Stimulated activated naive B cell treated with anti-CD40 and anti-IgM and Interleukin-4, amounts not matched to agents 10 μg/mL and 1 μg/mL and 100 μg/mL, for 72 hours (primary cell): ENCODE data around the gene CTAGE4.
"Not testable (repeated sequence)": the region's sequence is repeated elsewhere in the genome, so short reads cannot be mapped to it uniquely, and the experiment has no call there.

Source experiments
- ATAC-seq, 2 donors: fragments of 150-1000 bp; cut with Tn5 transposase; replicated peaks; 2 replicates each; pipeline ENCODE4 v1.10.0; 2021; ENCODE audit warnings: moderate library complexity in 1 of 2
- DNase-seq: peaks from one replicate; pipeline ENCODE4 v3.0.0; 2021
- H3K27ac Mint-ChIP-seq: one replicate; pipeline ENCODE4 v1.8.0; 2022; ENCODE audit warnings: mild to moderate bottlenecking, mixed read lengths
- H3K27me3 Mint-ChIP-seq, 2 donors: one replicate each; pipeline ENCODE4 v1.8.0; 2022; ENCODE audit warnings: mixed read lengths in 2 of 2
- H3K36me3 Mint-ChIP-seq, 2 donors: one replicate each; pipeline ENCODE4 v1.8.0; 2022; ENCODE audit warnings: mixed read lengths in 2 of 2, mild to moderate bottlenecking in 1 of 2
- H3K4me1 Mint-ChIP-seq, 2 donors: one replicate each; pipeline ENCODE4 v1.8.0; 2022; ENCODE audit warnings: mixed read lengths in 2 of 2, mild to moderate bottlenecking in 1 of 2
- H3K4me3 Mint-ChIP-seq, 2 donors: one replicate each; pipeline ENCODE4 v1.8.0; 2022; ENCODE audit warnings: mild to moderate bottlenecking in 2 of 2, mixed read lengths in 2 of 2, moderate library complexity in 1 of 2
- H3K9me3 Mint-ChIP-seq, 2 donors: one replicate each; pipeline ENCODE4 v1.8.0; 2022; ENCODE audit warnings: mixed read lengths in 2 of 2, mild to moderate bottlenecking in 1 of 2

Gene CTAGE4

DNA sequence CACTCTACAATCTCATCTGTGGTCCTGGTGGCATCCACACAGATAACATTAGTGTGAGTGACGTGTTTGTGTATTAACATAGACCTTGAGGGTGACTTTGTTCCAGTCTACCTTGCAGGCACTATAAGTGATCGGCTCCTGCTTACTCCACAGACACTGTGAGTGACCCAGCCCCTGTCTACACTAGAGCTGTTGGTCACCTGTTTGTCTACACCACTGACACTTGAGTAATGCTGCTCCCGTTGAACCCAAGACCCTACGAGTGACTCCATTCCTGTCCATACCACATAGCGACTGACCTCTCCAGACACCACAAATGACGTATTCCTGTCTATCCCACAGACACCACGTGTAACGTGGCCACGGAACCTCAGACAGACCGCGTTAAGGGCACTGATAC lies 10.5 kb downstream of the CTAGE4 start:
- not testable (repeated sequence) for DNase-seq, H3K27me3 Mint-ChIP-seq, ATAC-seq, H3K4me3 Mint-ChIP-seq, H3K4me1 Mint-ChIP-seq, H3K9me3 Mint-ChIP-seq, H3K27ac Mint-ChIP-seq, H3K36me3 Mint-ChIP-seq

DNA sequence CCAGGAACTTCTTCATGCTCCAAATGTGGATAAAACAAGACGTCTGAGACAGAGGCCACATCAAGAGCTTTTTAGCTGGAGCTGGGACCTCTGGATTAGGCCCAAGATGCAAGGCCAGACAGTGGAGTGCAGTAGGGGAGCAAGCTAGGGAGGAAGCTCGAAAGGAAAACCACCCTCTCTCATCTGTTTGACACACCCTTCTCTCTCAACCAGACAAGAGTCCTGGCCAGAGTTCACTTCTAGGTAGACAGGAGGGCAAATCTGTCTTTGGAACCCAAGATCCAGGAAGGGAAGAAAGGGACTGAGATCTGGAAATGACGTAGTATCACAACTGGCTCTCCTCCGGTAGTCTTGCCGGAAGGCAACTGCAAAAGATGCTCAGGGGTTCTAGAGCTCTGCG lies 11.2 kb downstream of the CTAGE4 start:
- DNase-seq, H3K4me3 Mint-ChIP-seq, ATAC-seq, H3K27me3 Mint-ChIP-seq, H3K27ac Mint-ChIP-seq, H3K36me3 Mint-ChIP-seq, H3K4me1 Mint-ChIP-seq, H3K9me3 Mint-ChIP-seq: not testable (repeated sequence)

DNA sequence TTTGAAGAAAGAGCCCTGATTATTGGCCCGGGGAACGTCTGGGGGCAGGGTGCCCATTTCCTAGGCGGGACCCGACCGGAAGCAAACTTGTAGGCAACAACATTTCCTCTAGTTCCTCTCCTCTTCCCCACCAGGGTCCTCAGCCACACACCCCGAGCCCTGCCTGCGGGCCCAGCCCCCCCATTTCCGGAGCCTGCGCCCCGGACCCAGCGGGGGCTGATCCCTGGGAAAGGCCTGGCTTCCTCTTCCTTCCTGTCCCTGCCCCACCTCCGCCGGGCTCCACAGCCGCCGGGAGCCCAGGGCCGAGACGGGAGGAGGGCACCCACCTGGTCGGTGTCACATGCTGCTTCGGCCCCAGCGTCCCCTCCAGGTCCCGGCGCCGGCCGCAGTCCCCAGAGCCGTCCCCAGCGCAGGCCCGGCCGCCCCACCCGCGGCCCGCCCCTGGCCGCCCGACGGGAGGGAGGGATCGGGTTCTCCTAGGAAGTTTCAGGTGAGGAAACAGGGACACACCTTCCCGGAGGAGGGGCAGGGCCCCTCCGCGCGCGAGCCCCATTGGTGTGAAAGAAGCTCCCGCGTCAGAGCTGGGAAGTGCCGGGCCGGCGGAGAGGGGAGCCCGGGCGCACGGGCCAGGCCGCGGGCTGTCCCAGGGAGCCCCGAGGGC lies 12.1 kb downstream of the CTAGE4 start, which contains the start of gene ARHGEF35:
TSS of gene ARHGEF35 (minus strand) at position 622 of the 661 bp plus-strand sequence. CDS start 7,450 bp downstream, outside the sequence.
- not testable (repeated sequence) for H3K36me3 Mint-ChIP-seq, H3K9me3 Mint-ChIP-seq, DNase-seq, H3K27me3 Mint-ChIP-seq, H3K27ac Mint-ChIP-seq
- H3K4me1 Mint-ChIP-seq = peaks cover 4 to 13% of the 10 kb centered on the region in 2 donors
- H3K4me3 Mint-ChIP-seq = peak within 1 kb of the TSS; percentile 53 to 72
- peak; percentile 81 to 84 for ATAC-seq

DNA sequence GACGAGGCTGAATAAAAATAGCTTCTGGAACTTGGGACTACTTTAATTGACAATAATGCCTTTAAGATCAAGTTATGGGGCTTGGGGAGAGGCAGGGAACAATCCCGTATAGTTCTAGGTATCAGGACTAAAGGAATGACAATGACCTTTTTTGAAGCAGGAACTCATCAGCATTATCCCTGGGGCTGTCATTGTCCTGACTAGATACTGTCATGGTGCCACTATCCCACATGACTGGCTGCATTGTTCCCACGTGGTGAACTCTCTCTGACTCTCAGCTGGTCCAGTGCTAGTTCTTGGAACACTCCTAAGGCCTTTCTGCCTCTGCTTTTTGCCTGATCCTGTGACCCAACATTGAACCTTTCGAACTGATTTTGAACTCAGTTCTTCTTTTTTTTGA lies 15.7 kb downstream of the CTAGE4 start:
- H3K4me1 Mint-ChIP-seq = peaks cover 4 to 13% of the 10 kb centered on the region in 2 donors

DNA sequence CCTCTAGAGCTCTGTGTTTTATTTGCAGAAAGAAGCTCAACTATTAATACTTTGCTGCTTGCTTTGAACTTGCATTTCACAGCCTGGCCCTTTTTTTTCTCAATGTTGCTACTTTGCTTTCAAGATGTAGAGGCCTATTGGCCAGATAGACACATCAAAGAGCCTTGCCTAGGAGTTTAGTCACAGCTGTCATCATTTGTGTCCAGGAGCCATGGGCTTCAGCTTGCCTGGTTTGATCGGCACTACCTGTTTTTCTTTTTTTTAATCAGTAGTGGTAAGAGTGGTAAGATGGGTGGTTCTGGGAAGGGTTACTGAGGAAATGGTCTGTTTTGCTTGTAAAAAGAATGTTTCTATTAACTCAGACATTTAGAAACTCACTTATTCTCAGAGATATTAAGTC lies 18.7 kb downstream of the CTAGE4 start:
- ATAC-seq = peak; percentile 31 to 35
- not testable (repeated sequence) for H3K4me3 Mint-ChIP-seq, DNase-seq, H3K27me3 Mint-ChIP-seq, H3K27ac Mint-ChIP-seq, H3K9me3 Mint-ChIP-seq, H3K36me3 Mint-ChIP-seq
- H3K4me1 Mint-ChIP-seq = peaks cover 4 to 13% of the 10 kb centered on the region in 2 donors

More for the DNA sequence above, 15.7 kb downstream of the CTAGE4 start:
- ATAC-seq, H3K27me3 Mint-ChIP-seq, H3K27ac Mint-ChIP-seq, DNase-seq, H3K4me3 Mint-ChIP-seq, H3K36me3 Mint-ChIP-seq, H3K9me3 Mint-ChIP-seq: not testable (repeated sequence)

DNA sequence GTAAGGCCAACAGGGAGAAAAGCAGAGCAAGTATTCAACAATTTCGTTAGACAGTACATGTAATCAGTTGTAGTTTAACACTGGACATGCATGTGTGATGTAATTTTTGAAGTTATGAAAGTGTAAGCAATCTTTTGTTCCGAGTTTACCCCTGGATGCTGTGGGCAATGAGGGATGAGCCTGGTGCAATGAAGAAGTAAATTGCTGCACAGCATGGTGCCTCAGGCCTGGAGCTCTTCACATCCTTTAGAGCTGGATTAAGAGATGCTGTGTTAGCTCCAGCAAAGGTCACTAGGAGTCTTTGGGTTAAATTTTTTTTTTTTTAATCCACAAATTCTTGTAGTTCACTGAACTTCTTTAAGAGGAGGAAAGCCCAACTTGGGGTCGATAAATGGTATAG lies 19.8 kb downstream of the CTAGE4 start:
- ATAC-seq, H3K4me3 Mint-ChIP-seq, H3K36me3 Mint-ChIP-seq, H3K9me3 Mint-ChIP-seq, DNase-seq, H3K27ac Mint-ChIP-seq, H3K4me1 Mint-ChIP-seq, H3K27me3 Mint-ChIP-seq: not testable (repeated sequence)

DNA sequence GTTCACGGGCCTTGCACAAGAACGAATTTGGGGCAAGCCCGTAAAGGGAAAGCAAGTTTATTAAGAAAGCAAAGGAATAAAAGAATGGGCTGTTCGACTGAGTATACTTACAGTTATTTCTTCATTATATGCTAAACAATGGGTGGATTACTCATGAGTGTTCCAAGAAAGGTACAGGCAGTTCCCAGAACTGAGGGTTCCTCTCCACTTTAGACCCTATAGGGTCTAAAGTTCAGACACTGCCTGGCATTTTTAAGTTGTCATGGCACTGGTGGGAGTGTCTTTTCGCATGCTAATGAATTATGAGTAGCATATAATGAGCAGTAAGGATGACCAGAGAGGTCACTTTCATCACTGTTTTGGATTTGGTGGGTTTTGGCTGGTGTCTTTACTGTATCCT lies 22.0 kb downstream of the CTAGE4 start:
- not testable (repeated sequence) for H3K27ac Mint-ChIP-seq, H3K4me1 Mint-ChIP-seq, H3K27me3 Mint-ChIP-seq, DNase-seq, H3K9me3 Mint-ChIP-seq, H3K4me3 Mint-ChIP-seq, H3K36me3 Mint-ChIP-seq, ATAC-seq

DNA sequence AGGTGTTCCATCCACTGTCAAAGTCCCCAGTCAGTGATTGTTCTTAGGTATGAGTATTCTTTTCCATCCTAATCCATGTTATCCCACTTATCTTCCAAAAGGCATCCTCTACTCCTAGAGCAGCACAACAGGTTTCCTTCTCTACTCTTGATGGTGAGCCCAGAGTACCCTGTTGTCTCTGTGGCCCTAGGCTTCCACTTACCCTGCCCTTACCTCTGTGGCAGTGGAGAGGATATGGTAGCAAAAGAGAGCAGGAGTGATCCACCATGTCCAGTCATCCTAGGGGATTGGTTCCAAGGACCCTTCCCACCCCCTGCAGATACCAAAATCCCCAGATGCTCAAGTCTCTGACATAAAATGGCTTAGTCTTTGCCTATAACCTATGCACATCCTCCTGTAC lies 33.9 kb downstream of the CTAGE4 start:
- H3K27me3 Mint-ChIP-seq, H3K36me3 Mint-ChIP-seq, DNase-seq, H3K27ac Mint-ChIP-seq, H3K9me3 Mint-ChIP-seq, H3K4me3 Mint-ChIP-seq, H3K4me1 Mint-ChIP-seq, ATAC-seq: not testable (repeated sequence)

DNA sequence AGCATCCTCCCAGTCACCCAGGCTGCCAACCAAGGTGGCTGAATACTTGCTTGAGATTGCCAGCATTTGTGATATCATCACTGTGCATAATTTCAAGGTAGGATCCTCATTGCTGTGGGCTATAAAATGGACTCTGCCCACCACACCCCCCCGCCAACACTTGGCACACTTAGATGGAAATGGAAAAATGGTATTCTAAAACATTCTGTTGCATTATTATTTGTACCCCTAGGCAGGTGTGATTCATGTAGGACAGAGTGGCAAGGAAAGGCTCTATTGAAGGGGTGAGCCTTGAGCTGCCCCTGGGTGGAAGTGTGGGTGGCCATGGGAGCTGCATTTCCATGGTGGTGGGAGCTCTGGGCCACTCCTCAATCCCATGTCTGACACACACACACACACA lies 35.3 kb downstream of the CTAGE4 start:
- not testable (repeated sequence) for H3K4me1 Mint-ChIP-seq, H3K36me3 Mint-ChIP-seq, H3K4me3 Mint-ChIP-seq, H3K27ac Mint-ChIP-seq, H3K9me3 Mint-ChIP-seq, DNase-seq, H3K27me3 Mint-ChIP-seq
- ATAC-seq = peak in 1 of 2 donors; percentile 10

DNA sequence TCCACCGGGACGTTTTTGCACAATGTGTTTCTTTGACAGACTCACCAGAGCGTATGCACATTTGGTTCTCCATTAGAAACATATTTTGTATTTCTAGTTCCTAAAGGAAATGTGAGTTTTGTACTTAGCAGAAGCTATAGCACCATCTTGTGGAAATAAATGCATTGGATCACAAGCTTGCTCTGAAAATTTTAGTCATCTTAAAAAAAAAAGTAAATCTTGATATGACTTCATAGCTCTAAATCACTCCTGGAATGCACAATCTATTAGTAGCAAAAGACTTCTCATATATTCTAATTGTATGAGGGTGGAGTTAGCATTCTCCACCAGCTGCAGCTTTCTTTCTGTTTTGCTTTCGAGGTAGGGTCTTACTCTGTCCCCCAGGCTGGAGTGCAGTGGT lies 35.9 kb downstream of the CTAGE4 start:
- ATAC-seq = peak; percentile 72 to 74
- H3K27ac Mint-ChIP-seq, DNase-seq, H3K36me3 Mint-ChIP-seq, H3K4me3 Mint-ChIP-seq, H3K4me1 Mint-ChIP-seq, H3K27me3 Mint-ChIP-seq, H3K9me3 Mint-ChIP-seq: not testable (repeated sequence)

DNA sequence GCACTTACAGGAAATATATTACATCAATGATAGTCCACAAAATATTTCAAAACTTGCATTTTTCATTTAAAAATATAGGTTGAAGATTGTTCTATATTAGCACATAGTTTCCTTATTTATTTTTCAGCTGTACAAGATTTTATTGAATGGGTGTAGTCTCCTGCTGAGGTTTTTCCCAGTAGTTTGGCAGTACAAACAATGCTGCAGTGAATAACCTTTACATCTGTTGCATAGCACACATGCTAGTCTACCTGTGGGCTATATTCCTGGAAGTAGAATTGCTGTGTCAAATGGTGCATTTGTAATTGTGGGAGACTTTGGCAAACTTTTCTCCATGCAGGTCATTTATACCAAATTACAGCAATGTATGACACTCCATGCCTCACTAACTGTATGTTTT lies 37.3 kb downstream of the CTAGE4 start:
- H3K9me3 Mint-ChIP-seq, H3K4me1 Mint-ChIP-seq, H3K36me3 Mint-ChIP-seq, H3K27me3 Mint-ChIP-seq, H3K4me3 Mint-ChIP-seq, DNase-seq, H3K27ac Mint-ChIP-seq, ATAC-seq: not testable (repeated sequence)

DNA sequence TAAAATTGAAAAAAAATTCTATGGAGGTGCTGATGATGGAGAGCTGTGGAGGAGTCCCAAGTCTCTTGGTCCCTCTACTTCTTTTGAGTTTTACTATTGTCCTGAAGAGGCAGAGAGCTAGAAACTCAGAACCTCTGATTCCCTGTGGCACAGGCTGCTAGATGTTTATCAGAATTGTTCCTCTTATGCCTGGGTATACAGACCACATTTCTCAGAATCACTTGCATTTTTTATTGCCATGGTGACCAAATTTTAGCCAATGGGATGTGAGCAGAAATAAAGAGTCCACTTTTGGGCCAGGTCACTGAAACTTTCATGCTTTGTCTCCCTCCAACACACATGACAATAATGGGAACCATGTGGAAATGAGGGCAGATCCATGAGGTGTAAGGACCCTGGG lies 40.4 kb downstream of the CTAGE4 start:
- H3K27ac Mint-ChIP-seq, H3K9me3 Mint-ChIP-seq, DNase-seq, H3K36me3 Mint-ChIP-seq, H3K4me3 Mint-ChIP-seq, H3K27me3 Mint-ChIP-seq, H3K4me1 Mint-ChIP-seq: not testable (repeated sequence)
- peak; percentile 61 to 73 for ATAC-seq

DNA sequence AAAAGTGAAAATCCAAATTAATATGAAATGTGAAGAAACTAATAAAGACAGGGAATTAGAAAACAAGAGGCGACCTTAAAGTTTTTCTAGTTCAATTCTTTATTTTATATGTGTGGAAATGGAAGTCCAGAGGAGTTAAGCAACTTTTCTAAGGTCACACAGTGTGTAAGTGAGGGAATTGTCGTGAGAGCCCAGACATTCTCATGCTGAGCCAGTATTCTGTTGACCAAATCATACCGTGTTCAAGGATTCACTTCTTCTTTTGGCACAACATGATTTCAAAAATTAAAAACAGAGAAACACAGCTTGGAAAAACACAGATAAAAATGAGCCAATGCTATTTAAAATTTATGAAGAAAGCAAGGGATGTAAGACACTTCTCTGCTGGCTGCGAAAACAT lies 43.6 kb downstream of the CTAGE4 start:
- ATAC-seq, H3K27ac Mint-ChIP-seq, H3K9me3 Mint-ChIP-seq, H3K4me3 Mint-ChIP-seq, H3K27me3 Mint-ChIP-seq, H3K36me3 Mint-ChIP-seq, H3K4me1 Mint-ChIP-seq, DNase-seq: not testable (repeated sequence)

DNA sequence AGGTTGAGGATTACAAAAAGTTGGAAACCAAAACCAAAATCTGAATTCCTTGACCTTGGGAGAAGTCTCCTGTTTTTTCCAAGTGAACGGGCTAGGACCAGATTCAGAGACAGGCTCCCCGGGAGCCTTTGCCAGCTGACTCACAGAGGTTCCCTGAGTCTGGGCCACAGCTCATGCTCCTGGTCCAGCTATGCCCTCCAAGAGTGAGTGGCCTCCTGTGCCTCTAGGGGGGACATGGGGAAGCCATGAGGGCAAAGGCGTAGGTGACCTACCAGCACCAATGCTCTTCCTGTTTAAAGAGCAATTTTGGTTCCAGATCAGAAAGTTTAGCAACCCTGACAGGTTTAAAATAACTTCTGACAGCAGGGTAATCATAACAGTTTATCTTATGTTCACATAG lies 45.5 kb downstream of the CTAGE4 start:
- peak; percentile 56 to 70 for ATAC-seq
- not testable (repeated sequence) for H3K27me3 Mint-ChIP-seq, H3K36me3 Mint-ChIP-seq, H3K27ac Mint-ChIP-seq, DNase-seq, H3K4me3 Mint-ChIP-seq, H3K9me3 Mint-ChIP-seq, H3K4me1 Mint-ChIP-seq

DNA sequence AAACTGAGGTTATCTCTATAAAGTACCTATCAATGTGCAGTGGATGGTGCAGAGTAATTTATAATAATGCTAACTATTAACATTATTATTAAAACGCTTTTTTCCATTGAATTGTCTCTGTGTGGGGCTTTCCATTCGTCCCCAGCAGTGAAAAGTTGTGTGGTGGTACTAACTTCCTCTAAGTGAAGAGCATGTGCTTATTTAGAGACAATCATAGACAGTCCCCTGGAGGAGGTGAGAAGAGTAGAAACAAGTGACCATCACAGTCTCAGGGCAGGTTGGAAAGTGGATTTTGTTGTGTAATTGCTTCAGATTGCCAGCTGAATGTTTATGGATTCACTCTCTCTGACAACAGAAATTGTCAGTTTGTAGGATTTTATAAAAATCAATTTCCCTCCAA lies 47.8 kb downstream of the CTAGE4 start:
- DNase-seq, H3K27ac Mint-ChIP-seq, H3K36me3 Mint-ChIP-seq, H3K9me3 Mint-ChIP-seq, H3K4me3 Mint-ChIP-seq, H3K4me1 Mint-ChIP-seq, H3K27me3 Mint-ChIP-seq: not testable (repeated sequence)
- peak; percentile 57 to 77 for ATAC-seq

DNA sequence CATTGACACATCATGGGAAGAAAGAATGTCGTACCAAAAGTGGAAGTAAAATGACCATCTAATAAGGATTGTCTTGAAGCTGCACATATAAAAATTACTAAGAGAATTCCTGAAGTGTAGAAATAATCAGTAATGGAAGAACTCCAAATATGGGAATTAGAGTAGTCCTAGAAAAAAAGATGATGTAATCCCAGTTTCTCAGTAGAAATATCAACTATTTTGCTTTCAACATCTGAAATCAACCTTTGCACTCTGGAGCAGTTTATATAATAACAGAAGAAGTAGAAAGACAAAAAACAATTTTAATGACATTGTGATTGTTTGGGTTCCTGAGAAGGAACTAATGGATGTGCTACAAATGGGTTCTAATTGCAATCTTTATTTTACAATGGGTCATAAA lies 49.8 kb downstream of the CTAGE4 start:
- DNase-seq, H3K36me3 Mint-ChIP-seq, H3K4me3 Mint-ChIP-seq, H3K9me3 Mint-ChIP-seq, ATAC-seq, H3K4me1 Mint-ChIP-seq, H3K27ac Mint-ChIP-seq, H3K27me3 Mint-ChIP-seq: not testable (repeated sequence)
